Astrocyte (in vitro differentiated cells and primary cell): ENCODE data around the gene SLC38A10.

Experiments
- CTCF ChIP-seq: IDR thresholded peaks from 2 replicates; pipeline ENCODE4 v1.5.1; 2011; ENCODE audit warnings: low read depth, mild to moderate bottlenecking, inconsistent platforms, low read length, moderate library complexity; ENCODE audit not compliant: insufficient read depth
- EZH2 ChIP-seq: IDR thresholded peaks from 2 replicates; pipeline ENCODE4 v1.6.1; 2012; ENCODE audit warnings: mild to moderate bottlenecking, low read length, inconsistent platforms; ENCODE audit not compliant: insufficient read depth

- TF ChIP-seq CTCF = no peak
- TF ChIP-seq EZH2 = no peak
Observed at GRCh38 chr17:81242421-81243332, 52.4 kb downstream of the SLC38A10 start.
